ENCODE data around the gene PEX14.

Gene PEX14

GRCh38 chr1:10647414-10648170 lies 172.8 kb downstream of the PEX14 start:
- Histone ChIP-seq H4K20me1 (ENCODE audit: low read depth, low read length) (no peaks in the 10 kb centered on the region), H3K79me2 (ENCODE audit: insufficient read depth, low read length) (no peaks in the 10 kb centered on the region), H3K9me2 (replicated peaks; ENCODE audit: insufficient read depth, low read length) (no peaks in the 10 kb centered on the region), H3K36me3 (ENCODE audit: low read length) (no peaks in the 10 kb centered on the region), H3K27me3 (ENCODE audit: low read length) (no peaks in the 10 kb centered on the region), H3K9ac (ENCODE audit: low read length) (no peak overlapping the region), H3K4me3 (ENCODE audit: insufficient read depth, low read length, poor library complexity, severe bottlenecking) (no peak overlapping the region), H2AFZ (ENCODE audit: low read depth, low read length, severe bottlenecking) (no peak overlapping the region), H3K27ac (ENCODE audit: low read depth, low read length) (no peak overlapping the region), H3K4me2 (ENCODE audit: low read depth, low read length, poor library complexity, severe bottlenecking) (no peak overlapping the region), H3F3A (ENCODE audit: insufficient read depth) (no peaks in the 10 kb centered on the region), H3K9me3 (ENCODE audit: insufficient read depth, low read length) (no peaks in the 10 kb centered on the region)
- TF ChIP-seq EZH2phosphoT487 (conservative IDR thresholded peaks at IDR 0.05; ENCODE audit: low read length) (no peak), CTCF (IDR thresholded peaks at IDR 0.05; ENCODE audit: insufficient read depth, low read length, poor library complexity, severe bottlenecking) (no peak)

GRCh38 chr1:10648689-10649516 lies 174.2 kb downstream of the PEX14 start:
- Histone ChIP-seq H3K27ac (ENCODE audit: low read depth, low read length) (no peak overlapping the region), H4K20me1 (ENCODE audit: low read depth, low read length) (no peaks in the 10 kb centered on the region), H3K9me2 (replicated peaks; ENCODE audit: insufficient read depth, low read length) (no peaks in the 10 kb centered on the region), H3K36me3 (ENCODE audit: low read length) (no peaks in the 10 kb centered on the region), H3K27me3 (ENCODE audit: low read length) (no peaks in the 10 kb centered on the region), H2AFZ (ENCODE audit: low read depth, low read length, severe bottlenecking) (no peak overlapping the region), H3K9ac (ENCODE audit: low read length) (no peak overlapping the region), H3K79me2 (ENCODE audit: insufficient read depth, low read length) (no peaks in the 10 kb centered on the region), H3F3A (ENCODE audit: insufficient read depth) (no peaks in the 10 kb centered on the region), H3K9me3 (ENCODE audit: insufficient read depth, low read length) (no peaks in the 10 kb centered on the region), H3K4me3 (ENCODE audit: insufficient read depth, low read length, poor library complexity, severe bottlenecking) (no peak overlapping the region), H3K4me2 (ENCODE audit: low read depth, low read length, poor library complexity, severe bottlenecking) (no peak overlapping the region)
- TF ChIP-seq CTCF (IDR thresholded peaks at IDR 0.05; ENCODE audit: insufficient read depth, low read length, poor library complexity, severe bottlenecking) (no peak), EZH2phosphoT487 (conservative IDR thresholded peaks at IDR 0.05; ENCODE audit: low read length) (no peak)

- Histone ChIP-seq H3K79me2 (ENCODE audit: insufficient read depth, low read length) (no peaks in the 10 kb centered on the region), H3K27me3 (ENCODE audit: low read length) (no peaks in the 10 kb centered on the region), H3K9me2 (replicated peaks; ENCODE audit: insufficient read depth, low read length) (no peaks in the 10 kb centered on the region), H2AFZ (ENCODE audit: low read depth, low read length, severe bottlenecking) (no peak overlapping the region), H3K36me3 (ENCODE audit: low read length) (no peaks in the 10 kb centered on the region), H3K27ac (ENCODE audit: low read depth, low read length) (no peak overlapping the region), H3K9ac (ENCODE audit: low read length) (no peak overlapping the region), H3K9me3 (ENCODE audit: insufficient read depth, low read length) (no peaks in the 10 kb centered on the region), H3K4me2 (ENCODE audit: low read depth, low read length, poor library complexity, severe bottlenecking) (no peak overlapping the region), H3K4me3 (ENCODE audit: insufficient read depth, low read length, poor library complexity, severe bottlenecking) (no peak overlapping the region), H3F3A (ENCODE audit: insufficient read depth) (no peaks in the 10 kb centered on the region), H4K20me1 (ENCODE audit: low read depth, low read length) (no peaks in the 10 kb centered on the region)
- TF ChIP-seq EZH2phosphoT487 (conservative IDR thresholded peaks at IDR 0.05; ENCODE audit: low read length) (no peak), CTCF (IDR thresholded peaks at IDR 0.05; ENCODE audit: insufficient read depth, low read length, poor library complexity, severe bottlenecking) (no peak)
Measured at GRCh38 chr1:10649517-10650201, 174.9 kb downstream of the PEX14 start.
